A204.1 (cell line): ENCODE data around the gene SCN4A.

Source experiments
- FAIRE-seq: peaks from 2 replicates; lab custom pipeline; 2012; peaks lifted over from hg19 to GRCh38; lab: Jason Lieb, UNC

Gene SCN4A

DNA sequence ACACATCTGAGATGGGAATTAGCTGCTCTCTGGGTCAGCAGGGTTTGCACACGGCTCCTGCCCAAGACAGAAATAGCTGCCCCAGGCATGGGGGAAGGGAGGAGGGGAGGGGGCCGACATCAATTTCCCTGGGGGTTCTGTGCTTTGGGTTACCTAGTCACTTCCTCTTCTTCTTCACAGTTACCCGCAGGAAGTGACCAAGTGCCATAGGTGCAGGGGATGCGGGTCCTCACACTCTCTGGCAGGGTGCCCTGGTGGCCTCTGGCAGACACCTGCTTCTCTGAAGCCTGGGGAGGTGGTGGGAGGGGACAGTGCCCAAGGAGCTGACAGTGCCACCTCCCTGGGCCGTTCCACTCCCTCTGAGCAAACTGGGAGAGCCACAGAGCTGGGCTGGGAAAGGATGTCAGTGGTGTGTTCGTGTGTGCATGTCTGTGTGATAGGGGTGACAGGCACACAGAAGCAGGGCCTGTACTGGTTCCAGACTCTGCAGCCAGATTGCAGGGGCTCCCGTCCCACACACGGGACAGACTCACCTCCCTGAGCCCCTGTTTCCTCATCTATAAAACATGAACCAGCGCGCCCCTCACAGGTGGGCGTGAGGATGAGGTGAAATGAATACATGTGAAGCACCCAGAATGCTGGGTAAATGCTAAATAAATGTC is 18.2 kb downstream of the SCN4A start:
- FAIRE-seq, result no peak

DNA sequence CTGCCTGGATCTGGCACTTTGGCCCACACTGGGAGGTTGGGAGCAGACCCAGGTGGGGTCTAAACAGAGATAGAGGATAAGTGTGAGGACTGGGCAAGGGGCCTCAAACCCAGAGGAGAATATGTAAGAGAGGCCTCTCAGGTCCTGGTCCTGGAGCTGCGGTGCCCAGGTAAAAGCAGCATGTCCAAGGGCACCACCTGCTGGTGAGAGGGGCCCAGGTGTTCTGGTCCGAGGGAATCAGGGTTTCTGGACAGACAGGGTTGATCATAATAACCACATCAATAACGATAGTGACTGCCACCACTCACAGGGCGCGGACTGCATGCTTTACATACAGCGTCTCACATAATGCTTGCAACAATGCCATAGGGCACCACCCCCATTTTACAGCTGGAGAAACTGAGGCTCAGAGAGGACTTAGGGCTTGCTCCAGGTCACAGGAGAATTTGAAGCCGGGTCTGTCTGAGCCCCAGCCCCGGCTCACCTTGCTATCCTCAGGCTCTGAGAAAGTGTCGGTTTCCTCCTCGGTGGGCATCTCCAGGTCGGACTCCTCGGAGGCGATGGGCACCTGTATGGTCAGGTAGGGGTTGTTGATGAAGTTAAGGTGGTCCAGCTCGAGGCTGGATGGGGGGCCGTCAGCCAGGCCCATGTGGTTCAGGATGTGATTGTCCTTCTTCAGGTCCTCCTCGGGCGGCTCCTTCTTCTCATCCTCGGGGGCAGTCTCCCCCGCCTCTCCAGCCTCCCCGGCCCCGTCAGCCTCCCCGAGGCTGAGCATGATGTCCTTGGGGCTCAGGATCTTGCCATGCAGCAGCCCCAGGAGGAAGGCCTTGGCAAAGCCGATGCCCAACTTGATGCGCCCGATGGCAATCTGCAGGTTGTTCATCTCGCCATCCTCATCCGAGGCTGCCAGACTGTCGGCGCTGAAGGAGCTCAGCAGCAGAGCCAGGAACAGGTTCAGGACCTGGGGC is 21.5 kb downstream of the SCN4A start:
- FAIRE-seq, result no peak

- no peak for FAIRE-seq
Observed at GRCh38 chr17:63949576-63950250, 23.0 kb downstream of the SCN4A start.

DNA sequence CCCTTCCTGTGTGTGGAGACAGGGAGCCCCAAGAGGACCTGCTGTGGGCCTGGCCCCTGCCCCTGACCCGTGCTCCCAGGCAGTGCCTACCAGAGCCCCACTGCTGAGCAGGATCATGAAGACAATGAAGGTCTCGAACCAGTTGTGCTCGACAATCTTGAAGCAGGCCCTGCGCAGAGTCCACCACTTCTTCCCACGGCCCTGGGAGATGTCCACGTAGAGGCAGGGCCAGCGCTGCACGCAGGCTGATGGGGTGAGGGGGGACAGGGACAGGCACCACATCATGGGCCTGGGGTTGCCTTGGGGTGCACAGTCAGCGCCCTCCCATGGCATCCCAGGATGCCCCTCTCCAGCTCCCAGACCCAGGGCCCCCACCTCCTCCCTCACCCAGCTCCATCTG is 24.2 kb downstream of the SCN4A start:
- FAIRE-seq, result no peak

DNA sequence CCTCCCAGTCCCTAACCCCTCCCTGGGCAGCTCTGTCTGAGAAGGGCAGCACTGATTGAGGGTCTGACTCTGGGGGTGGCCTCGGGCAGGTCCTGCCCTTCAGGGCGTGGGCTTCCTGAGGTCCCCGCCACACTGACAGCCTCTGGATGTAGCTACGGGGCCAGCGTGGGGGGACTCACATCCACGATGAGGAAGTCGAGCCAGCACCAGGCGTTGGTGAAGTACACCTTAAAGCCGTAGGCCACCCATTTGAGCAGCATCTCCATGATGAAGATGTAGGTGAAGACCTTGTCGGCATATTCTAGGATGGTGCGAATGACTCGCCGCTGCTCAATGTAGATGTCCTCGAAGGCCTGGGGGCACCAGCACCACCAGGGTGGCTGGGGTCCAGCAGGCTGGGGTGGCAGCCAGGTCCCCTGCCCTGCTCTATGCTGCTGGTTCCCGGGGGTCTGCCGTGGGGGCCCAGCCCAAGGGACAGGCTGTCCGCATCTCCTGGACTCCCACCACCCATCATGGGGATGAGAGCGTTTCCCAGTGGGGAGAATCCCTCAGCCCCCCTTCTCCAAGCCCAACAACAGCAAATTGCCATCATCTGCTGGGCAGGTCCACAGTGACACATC is 24.9 kb downstream of the SCN4A start:
- no peak for FAIRE-seq

DNA sequence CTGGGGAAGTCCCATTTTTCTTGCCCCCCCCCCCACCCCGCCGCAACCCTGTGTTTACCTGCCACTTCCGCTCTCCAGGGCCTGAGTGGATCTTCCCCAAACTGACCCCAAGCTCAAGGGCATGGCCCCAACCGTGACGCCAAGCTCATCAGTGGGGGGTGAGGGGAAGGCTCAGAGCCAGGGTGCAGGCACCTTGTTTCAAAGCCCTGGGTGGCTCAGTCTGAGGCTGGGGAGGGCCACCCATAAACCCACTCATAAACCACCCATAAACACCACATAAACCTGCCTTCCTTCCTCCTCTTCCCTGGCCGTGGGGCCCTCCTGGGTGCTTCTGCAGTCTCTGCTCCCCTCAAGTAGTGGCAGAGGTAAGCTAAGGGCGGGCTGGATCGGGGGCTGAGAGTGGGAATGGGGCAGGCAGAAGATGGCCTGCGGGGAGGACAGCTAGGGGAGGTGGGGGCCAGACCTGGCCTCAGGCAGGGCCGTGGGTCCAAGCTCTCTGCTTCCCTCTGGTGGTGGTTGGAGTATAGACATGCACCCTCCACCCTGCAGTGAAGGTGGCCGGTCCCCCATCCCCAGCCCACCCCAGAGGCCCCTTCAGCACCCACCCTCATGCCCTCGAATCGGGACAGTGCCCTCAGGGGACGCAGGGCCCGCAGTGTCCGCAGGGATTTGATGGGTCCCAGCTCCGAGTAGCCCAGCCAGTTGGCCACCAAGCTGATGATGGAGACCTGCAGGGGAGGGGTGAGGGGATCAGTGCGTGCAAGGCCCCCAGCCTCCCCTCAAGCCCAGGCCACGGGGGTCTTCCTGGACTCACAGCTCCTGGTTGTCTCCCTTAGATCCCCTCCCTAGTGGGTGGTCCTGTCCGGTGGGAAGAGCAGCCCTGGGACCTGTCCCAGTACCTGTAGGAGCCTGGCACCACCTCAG is 26.0 kb downstream of the SCN4A start:
- FAIRE-seq, result no peak

DNA sequence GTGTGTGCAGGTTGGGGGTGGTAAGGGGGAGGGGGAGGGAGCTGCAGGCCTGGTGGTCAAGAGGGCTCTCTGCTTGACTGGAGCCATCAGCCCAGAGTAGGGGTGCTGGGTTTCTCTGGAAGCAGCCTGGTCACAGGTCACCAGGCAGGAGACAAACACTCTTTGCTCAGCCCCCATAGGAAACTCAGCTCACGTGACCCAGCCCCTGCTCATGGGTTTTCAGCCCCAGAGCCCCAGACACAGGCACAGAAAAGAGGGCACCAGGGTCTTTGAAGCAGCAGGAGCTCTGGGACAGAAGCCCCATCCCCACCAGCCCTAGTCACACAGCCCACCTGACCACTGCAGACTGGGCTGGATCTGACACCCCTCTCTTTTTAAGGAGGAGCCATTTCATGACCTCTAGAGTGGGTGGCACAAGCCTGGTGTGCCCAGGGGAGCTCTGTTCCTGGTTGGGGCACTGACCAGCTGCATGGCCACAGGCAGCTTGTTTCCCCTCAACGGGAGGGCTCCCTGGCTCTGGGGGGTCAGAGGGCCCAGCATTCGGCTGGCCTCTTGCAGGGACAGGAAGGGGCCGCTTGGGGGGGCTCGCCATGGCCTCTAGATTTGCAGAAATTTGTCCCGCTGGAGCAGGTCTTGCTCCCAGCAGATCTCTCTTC is 26.8 kb downstream of the SCN4A start:
- FAIRE-seq, result no peak

GRCh38 chr17:63944736-63945499 is 27.8 kb downstream of the SCN4A start:
- FAIRE-seq, result no peak

DNA sequence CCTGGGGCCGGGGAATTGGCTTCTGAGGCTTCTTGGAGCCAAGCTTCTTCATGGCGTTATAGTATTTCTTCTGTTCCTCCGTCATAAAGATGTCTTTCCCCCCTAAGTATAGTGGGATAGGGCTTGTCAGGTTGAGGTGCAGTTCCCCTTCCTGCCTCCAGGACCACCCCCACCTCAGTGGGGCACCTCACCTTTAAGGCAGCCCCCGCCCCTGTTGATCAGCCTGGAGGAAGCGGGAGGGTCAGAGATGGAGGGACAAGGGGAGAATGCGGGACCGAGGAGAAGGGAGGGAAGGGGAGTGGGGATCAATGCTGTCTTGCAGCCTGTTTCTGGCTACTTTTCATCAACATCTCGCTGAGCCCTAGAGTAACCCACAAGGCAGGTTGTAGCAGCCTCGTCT is 29.0 kb downstream of the SCN4A start:
- no peak for FAIRE-seq

DNA sequence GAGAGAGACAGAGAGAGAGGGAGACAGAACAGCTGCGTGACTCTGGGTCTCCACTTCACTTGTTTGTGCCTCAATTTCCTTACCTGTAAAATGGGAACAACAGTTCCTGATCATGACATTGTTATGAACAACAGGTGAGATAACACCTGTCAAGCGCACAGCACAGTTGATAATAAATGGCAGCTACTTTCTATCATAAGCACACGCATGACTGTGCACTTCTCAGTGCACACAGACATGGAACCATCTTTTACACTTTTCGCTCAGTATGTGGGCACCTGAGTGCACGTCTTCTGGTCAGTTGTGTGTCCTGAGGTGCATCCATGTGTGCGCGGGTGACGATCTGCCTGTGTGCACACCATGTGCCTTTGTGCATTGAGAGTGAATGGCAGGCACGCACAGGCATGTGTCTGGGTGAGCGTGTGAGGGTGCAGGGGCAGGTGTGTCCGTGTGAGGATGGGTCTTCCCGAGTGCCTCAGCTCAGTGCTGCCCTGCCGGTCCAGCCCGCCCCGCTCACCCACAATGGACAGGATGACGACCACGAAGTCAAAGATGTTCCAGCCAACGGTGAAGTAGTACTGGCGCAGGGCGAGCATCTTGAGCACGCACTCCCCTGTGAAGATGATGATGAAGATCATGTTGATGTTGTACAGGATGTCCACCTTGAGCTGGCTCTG is 30.3 kb downstream of the SCN4A start:
- FAIRE-seq, result no peak

DNA sequence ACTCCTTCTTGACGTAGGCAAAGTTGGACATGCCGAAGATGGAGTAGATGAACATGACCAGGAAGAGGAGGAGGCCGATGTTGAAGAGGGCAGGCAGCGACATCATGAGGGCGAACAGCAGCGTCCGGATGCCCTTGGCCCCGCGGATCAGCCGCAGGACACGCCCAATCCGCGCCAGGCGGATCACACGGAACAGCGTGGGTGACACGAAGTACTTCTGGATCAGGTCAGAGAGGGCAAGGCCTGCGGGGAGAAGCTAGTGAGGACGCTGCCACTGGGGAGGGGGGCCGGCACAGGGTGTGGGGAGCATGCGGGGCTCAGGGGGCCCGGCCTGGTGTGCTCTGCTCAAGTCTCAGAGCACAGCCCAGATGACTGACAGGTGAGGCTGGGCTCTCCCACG is 31.0 kb downstream of the SCN4A start:
- no peak for FAIRE-seq

- no peak for FAIRE-seq
Observed at GRCh38 chr17:63941162-63941561, 31.6 kb downstream of the SCN4A start.

- FAIRE-seq, result no peak
Observed at GRCh38 chr17:63940584-63940983, 32.1 kb downstream of the SCN4A start.

DNA sequence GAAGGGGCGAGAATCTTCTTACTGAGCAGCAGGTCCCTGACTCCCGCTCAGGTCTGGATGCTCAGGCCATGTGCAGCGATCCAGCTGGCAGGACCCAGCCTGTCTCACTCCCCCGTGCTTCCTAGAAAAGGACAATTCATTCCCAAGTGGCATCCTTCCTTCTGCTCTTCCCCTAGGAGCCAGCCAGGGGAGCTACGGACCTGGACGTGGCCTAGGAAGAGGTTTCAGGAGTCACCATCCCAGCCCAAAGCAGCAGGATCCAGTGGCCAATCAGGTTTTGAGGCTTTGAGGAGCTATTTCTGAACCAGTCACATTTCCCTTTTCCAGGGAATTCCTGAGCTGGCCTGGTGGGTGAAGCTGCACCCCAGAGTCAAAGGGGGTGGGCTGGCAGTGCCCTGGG is 32.8 kb downstream of the SCN4A start:
- FAIRE-seq, result no peak

DNA sequence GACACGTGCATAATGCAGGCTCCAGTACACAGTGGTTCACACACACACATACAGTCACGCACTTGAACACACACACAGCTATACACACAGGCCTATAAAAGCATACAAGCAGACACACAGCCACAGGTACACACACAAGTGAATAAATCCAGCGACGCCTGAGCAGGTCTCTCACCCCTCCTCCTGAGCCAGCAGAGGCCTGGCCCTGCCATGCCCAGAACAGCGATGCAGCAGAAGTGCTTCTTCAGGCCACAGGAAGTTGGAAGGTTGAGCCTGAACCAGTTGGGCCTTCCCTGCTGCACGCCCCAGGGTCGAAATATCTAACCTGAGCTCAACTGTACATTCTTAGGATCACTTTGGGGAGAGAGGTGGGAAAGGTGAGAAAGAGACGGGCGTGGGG is 33.3 kb downstream of the SCN4A start:
- FAIRE-seq, result no peak

- no peak for FAIRE-seq
Observed at GRCh38 chr17:63937920-63938319, 34.8 kb downstream of the SCN4A start.

- FAIRE-seq, result no peak
Observed at GRCh38 chr17:63937319-63937718, 35.4 kb downstream of the SCN4A start.

GRCh38 chr17:63934183-63935112 is 38.3 kb downstream of the SCN4A start:
- no peak for FAIRE-seq
